H1 (cell line): ENCODE data around the gene PLPP2. TPM values are rescaled to one million over a fixed set of nuclear protein-coding genes. Genes with fewer than 3 reads are reported as not detected.

Experiments used
- CBX8 ChIP-seq: fragments of 300-800, 300-1000 bp; sonication (generic); IDR thresholded peaks from 2 replicates; pipeline ENCODE4 v1.7.1; 2016; ENCODE audit warnings: low read depth, low read length, borderline replicate concordance
- EGR1 ChIP-seq: IDR thresholded peaks from 2 replicates; pipeline ENCODE4 v1.6.1; 2011; ENCODE audit warnings: low read depth, low read length, borderline replicate concordance
- MAFK ChIP-seq: IDR thresholded peaks from 2 replicates; pipeline ENCODE4 v1.6.1; 2012; ENCODE audit warnings: low read depth, mild to moderate bottlenecking, improper control_type of control experiment, low read length
- POLR2A ChIP-seq, 2 experiments: IDR thresholded peaks; 1 replicate in 1 of 2; 2 replicates in 1 of 2; pipeline ENCODE4 v1.6.1; 2011; ENCODE audit warnings: low read depth in 2 of 2, low read length in 2 of 2, mild to moderate bottlenecking in 2 of 2; ENCODE audit errors: control extremely low read depth in 1 of 2
- polyA plus RNA-seq, 7 experiments: library from polyadenylated mRNA; depleted of rRNA in 3 of 7; stranded (reverse) in 5 of 7; unstranded in 2 of 7; fragments of >200 nt in 5 of 7; fragments of 200-250 nt in 2 of 7; gene quantifications; 1 replicate in 5 of 7; 2 replicates in 1 of 7; 4 replicates in 1 of 7; pipeline versions ENCODE4 v1.2.1 to v1.2.3, GENCODE V29; 2011 to 2013; ENCODE audit warnings: missing spikeins in 2 of 7, mixed read lengths in 2 of 7
- total RNA-seq: library from RNA; stranded (reverse); fragmentation: NEBNext Ultra II Directional; extraction: Animal tissue kit (Norgen Biotek cat#: 25700); gene quantifications from 2 replicates; pipeline ENCODE4 v1.2.1, GENCODE V29; 2021
- TF ChIP-seq, protein P1 (sequence below): IDR thresholded peaks from 2 replicates; pipeline ENCODE4 v1.6.1; 2012; ENCODE audit warnings: low read length, inconsistent platforms

Gene PLPP2
- total and polyA plus RNA-seq, 2 of the 8 experiments (the other 6 are each of a cell fraction or from before 2014, with no cell fraction given) = 101 to 195 TPM

- TF ChIP-seq EGR1 (no peak), CBX8 (no peak), POLR2A (IDR thresholded peaks at IDR 0.05; ENCODE audit: control extremely low read depth in 1 of 2, low read depth in 2 of 2, low read length in 2 of 2) (no peak), MAFK (no peak)
- TF ChIP-seq, protein P1, sequence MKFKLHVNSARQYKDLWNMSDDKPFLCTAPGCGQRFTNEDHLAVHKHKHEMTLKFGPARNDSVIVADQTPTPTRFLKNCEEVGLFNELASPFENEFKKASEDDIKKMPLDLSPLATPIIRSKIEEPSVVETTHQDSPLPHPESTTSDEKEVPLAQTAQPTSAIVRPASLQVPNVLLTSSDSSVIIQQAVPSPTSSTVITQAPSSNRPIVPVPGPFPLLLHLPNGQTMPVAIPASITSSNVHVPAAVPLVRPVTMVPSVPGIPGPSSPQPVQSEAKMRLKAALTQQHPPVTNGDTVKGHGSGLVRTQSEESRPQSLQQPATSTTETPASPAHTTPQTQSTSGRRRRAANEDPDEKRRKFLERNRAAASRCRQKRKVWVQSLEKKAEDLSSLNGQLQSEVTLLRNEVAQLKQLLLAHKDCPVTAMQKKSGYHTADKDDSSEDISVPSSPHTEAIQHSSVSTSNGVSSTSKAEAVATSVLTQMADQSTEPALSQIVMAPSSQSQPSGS = no peak
These were observed 17.8 kb downstream of the PLPP2 start (continued) for GRCh38 chr19:273393-273792.
